Tibial nerve (tissue), 4 donors: ENCODE data around the gene TBL2. TPM values are rescaled to one million over a fixed set of nuclear protein-coding genes. Genes with fewer than 3 reads are reported as not detected.
"Not testable (repeated sequence)": the region's sequence is repeated elsewhere in the genome, so short reads cannot be mapped to it uniquely, and the experiment has no call there.

Experiments used
- DNase-seq, 2 donors: peaks; one replicate each; pipeline ENCODE4 v3.0.0-alpha.2; 2019; ENCODE audit warnings: low spot score in 2 of 2
- H3K27ac ChIP-seq, 4 donors: fragments of 200-600 bp; sonication (generic) in 3 of 4; one replicate each; pipeline ENCODE4 v1.5.1; 2017 to 2019; ENCODE audit warnings: mild to moderate bottlenecking in 1 of 4
- H3K27me3 ChIP-seq, 2 donors: fragments of 200-600 bp; sonication (generic) in 1 of 2; one replicate each; pipeline versions ENCODE4 v1.5.1 to v1.6.0; 2017 to 2019
- H3K36me3 ChIP-seq, 3 donors: fragments of 200-600 bp; sonication (generic); one replicate each; pipeline ENCODE4 v1.5.1; 2018 to 2019
- H3K4me1 ChIP-seq, 4 donors: fragments of 200-600 bp; sonication (generic) in 3 of 4; one replicate each; pipeline ENCODE4 v1.5.1; 2017 to 2019
- H3K4me3 ChIP-seq, 4 donors: fragments of 200-600 bp; sonication (generic) in 3 of 4; one replicate each; pipeline ENCODE4 v1.5.1; 2017 to 2019; ENCODE audit warnings: mild to moderate bottlenecking in 1 of 4, moderate library complexity in 1 of 4
- H3K9me3 ChIP-seq, 4 donors: fragments of 200-600 bp; sonication (generic) in 3 of 4; one replicate each; pipeline ENCODE4 v1.5.1; 2017 to 2019
- CTCF ChIP-seq, 5 experiments: fragments of 200-600 bp in 3 of 5; fragments of 450-650 bp in 2 of 5; sonication (generic) in 3 of 5; IDR thresholded peaks; one replicate each; pipeline ENCODE4 v1.5.1; 2016 to 2019; ENCODE audit warnings: antibody characterized with exemption in 5 of 5, mild to moderate bottlenecking in 3 of 5, moderate library complexity in 2 of 5
- EP300 ChIP-seq, 2 donors: sonication (generic); formaldehyde crosslinking; IDR thresholded peaks; one replicate each; pipeline ENCODE4 v1.6.1; 2017; ENCODE audit warnings: antibody characterized with exemption in 2 of 2, mild to moderate bottlenecking in 1 of 2
- POLR2A ChIP-seq, 2 donors: fragments of 450-650 bp; IDR thresholded peaks; one replicate each; pipeline ENCODE4 v1.6.1; 2017; ENCODE audit warnings: antibody characterized with exemption in 2 of 2, mild to moderate bottlenecking in 2 of 2, moderate library complexity in 2 of 2
- WGBS, 2 donors: methylation state at CpG; one replicate each; pipeline ENCODE4 v1.1.5; 2018; 5-methylcytosine and 5-hydroxymethylcytosine counted together
- total RNA-seq, 4 donors: library from RNA; depleted of rRNA; stranded (reverse); fragments of >200 nt; gene quantifications; one replicate each; pipeline ENCODE4 v1.1.0, GENCODE V29; 2016

The TBL2 gene
- total RNA-seq, 4 donors from 2014 or later: 36.6 to 70.8 (median 49.2) TPM

GRCh38 chr7:73526896-73527821 is 51.2 kb downstream of the TBL2 start:
- H3K4me3 ChIP-seq: no peak overlapping the region
- no peaks in the 10 kb centered on the region for H3K27me3 ChIP-seq
- H3K4me1 ChIP-seq: peaks cover 0 to 11% (median 4%) of the 10 kb centered on the region in 4 donors
- no peak for DNase-seq
- no peak overlapping the region for H3K27ac ChIP-seq
- no peaks in the 10 kb centered on the region for H3K9me3 ChIP-seq
- WGBS, 2 donors: 63 to 64% methylated on average over 8 of the region's 8 CpGs
- H3K36me3 ChIP-seq: peaks cover 0 to 7% (median 0%) of the 10 kb centered on the region in 3 donors
- TF ChIP-seq POLR2A (IDR thresholded peaks at IDR 0.05) (no peak), EP300 (IDR thresholded peaks at IDR 0.05) (no peak), CTCF (IDR thresholded peaks at IDR 0.05) (no peak)

GRCh38 chr7:73526158-73526494 is 52.3 kb downstream of the TBL2 start:
- WGBS, 2 donors: 52 to 62% methylated on average over 1 of the region's 1 CpG
- not testable (repeated sequence) for H3K27me3 ChIP-seq, H3K9me3 ChIP-seq, H3K36me3 ChIP-seq, H3K27ac ChIP-seq, H3K4me3 ChIP-seq, DNase-seq
- peaks cover 0 to 11% (median 4%) of the 10 kb centered on the region in 4 donors for H3K4me1 ChIP-seq

- DNase-seq: peak; percentile 97
- H3K27me3 ChIP-seq: no peaks in the 10 kb centered on the region
- H3K36me3 ChIP-seq: peaks cover 0 to 6% (median 0%) of the 10 kb centered on the region in 3 donors
- H3K4me1 ChIP-seq: peaks cover 0 to 47% (median 31%) of the 10 kb centered on the region in 4 donors
- H3K9me3 ChIP-seq: no peaks in the 10 kb centered on the region
- 1% methylated on average over 55 to 58 of the region's 71 CpGs for WGBS, 2 donors
- TF ChIP-seq POLR2A (IDR thresholded peaks at IDR 0.05) (peak; percentile 47 to 77), CTCF (IDR thresholded peaks at IDR 0.05) (peak in 4 of 5 experiments; percentile 15 to 64 (median 44)), EP300 (IDR thresholded peaks at IDR 0.05) (peak; percentile 61 to 94)
- peak within 1 kb of the TSS; percentile 58 to 94 (median 88) for H3K4me3 ChIP-seq
- H3K27ac ChIP-seq: peak within 1 kb of the TSS; percentile 91 to 97 (median 94)
Observed at GRCh38 chr7:73522105-73522872, 56.1 kb downstream of the TBL2 start, which contains the start of gene BAZ1B. BAZ1B (minus strand) TSS chr7:73522293; CDS start chr7:73521933, 360 bp downstream.

GRCh38 chr7:73521636-73522104 is 56.7 kb downstream of the TBL2 start:
- no peak for DNase-seq
- TF ChIP-seq POLR2A (IDR thresholded peaks at IDR 0.05) (no peak), CTCF (IDR thresholded peaks at IDR 0.05) (no peak), EP300 (IDR thresholded peaks at IDR 0.05) (no peak)
- peaks cover 0 to 53% (median 31%) of the 10 kb centered on the region in 4 donors for H3K4me1 ChIP-seq

More at GRCh38 chr7:73521636-73522104, 56.7 kb downstream of the TBL2 start:
- Histone ChIP-seq H3K36me3 (peaks cover 0 to 12% (median 0%) of the 10 kb centered on the region in 3 donors), H3K27me3 (no peaks in the 10 kb centered on the region), H3K4me3 (peak overlapping the region; percentile 58 to 94 (median 88)), H3K27ac (peak overlapping the region; percentile 91 to 97 (median 94)), H3K9me3 (no peaks in the 10 kb centered on the region)
- 1% methylated on average over 22 to 46 of the region's 62 CpGs for WGBS, 2 donors
